SK-N-SH treated with all-trans-retinoic acid at 6 μM for 48 hours (cell line): ENCODE measurements around the gene AKAP8.
"Not testable (repeated sequence)": the region's sequence is repeated elsewhere in the genome, so short reads cannot be mapped to it uniquely, and the experiment has no call there.

Source experiments
- ATAC-seq: fragments of 200-7000 bp; cut with Tn5 transposase; 3 replicates; pipeline ENCODE4 v1.9.1; 2020; ENCODE audit warnings: mild to moderate bottlenecking, moderate library complexity
- BACH2 ChIP-seq: fragments of 250-450 bp; sonication (Bioruptor Pico); IDR thresholded peaks from 2 replicates; pipeline ENCODE4 v1.9.0; 2021; ENCODE audit warnings: mild to moderate bottlenecking, borderline replicate concordance
- CSDC2 ChIP-seq: fragments of 250-450 bp; sonication (Bioruptor Pico); IDR thresholded peaks from 2 replicates; pipeline ENCODE4 v1.5.0; 2020; ENCODE audit warnings: mild to moderate bottlenecking, moderate library complexity
- ESRRG ChIP-seq: fragments of 250-450 bp; sonication (Bioruptor Pico); IDR thresholded peaks from 2 replicates; pipeline ENCODE4 v1.6.1; 2021; ENCODE audit warnings: mild to moderate bottlenecking
- GLIS3 ChIP-seq: fragments of 250-450 bp; sonication (Bioruptor Pico); IDR thresholded peaks from 2 replicates; pipeline ENCODE4 v1.5.0; 2020; ENCODE audit warnings: mild to moderate bottlenecking, moderate library complexity
- ISL1 ChIP-seq: fragments of 250-450 bp; sonication (Bioruptor Pico); IDR thresholded peaks from 2 replicates; pipeline ENCODE4 v2.1.2; 2022; ENCODE audit warnings: mild to moderate bottlenecking, moderate library complexity
- OSR1 ChIP-seq: fragments of 250-450 bp; sonication (Bioruptor Pico); IDR thresholded peaks from 2 replicates; pipeline ENCODE4 v1.8.0; 2022; ENCODE audit warnings: moderate library complexity, mild to moderate bottlenecking, inconsistent platforms
- PPARA ChIP-seq: fragments of 250-450 bp; sonication (Bioruptor Pico); IDR thresholded peaks from 2 replicates; pipeline ENCODE4 v1.5.0; 2020; ENCODE audit warnings: mild to moderate bottlenecking, borderline replicate concordance
- SNAI2 ChIP-seq: fragments of 250-450 bp; sonication (Bioruptor Pico); IDR thresholded peaks from 2 replicates; pipeline ENCODE4 v1.5.0; 2020; ENCODE audit warnings: mild to moderate bottlenecking, moderate library complexity
- TCF4 ChIP-seq: fragments of 250-450 bp; sonication (Bioruptor Pico); IDR thresholded peaks from 2 replicates; pipeline ENCODE4 v1.8.0; 2021; ENCODE audit warnings: mild to moderate bottlenecking, moderate library complexity, borderline replicate concordance
- TOX ChIP-seq: fragments of 250-450 bp; sonication (Bioruptor Pico); IDR thresholded peaks from 2 replicates; pipeline ENCODE4 v1.8.0; 2021; ENCODE audit warnings: mild to moderate bottlenecking, moderate library complexity, borderline replicate concordance
- ZC3H10 ChIP-seq: fragments of 250-450 bp; sonication (Bioruptor Pico); IDR thresholded peaks from 2 replicates; pipeline ENCODE4 v1.5.1; 2021; ENCODE audit warnings: mild to moderate bottlenecking, moderate library complexity
- ZFP3 ChIP-seq: fragments of 250-450 bp; sonication (Bioruptor Pico); IDR thresholded peaks from 2 replicates; pipeline ENCODE4 v1.5.0; 2020; ENCODE audit warnings: mild to moderate bottlenecking, moderate library complexity
- ZFP30 ChIP-seq: fragments of 450-650 bp; formaldehyde crosslinking; IDR thresholded peaks from 2 replicates; pipeline ENCODE4 v1.5.0; 2022; ENCODE audit warnings: mild to moderate bottlenecking, moderate library complexity
- ZNF565 ChIP-seq: fragments of 450-650 bp; formaldehyde crosslinking; conservative IDR thresholded peaks from 2 replicates; pipeline ENCODE4 v1.5.0; 2020; ENCODE audit warnings: low read depth, mild to moderate bottlenecking, moderate library complexity
- ZNF70 ChIP-seq: fragments of 450-650 bp; formaldehyde crosslinking; IDR thresholded peaks from 2 replicates; pipeline ENCODE4 v1.5.0; 2020; ENCODE audit warnings: mild to moderate bottlenecking, moderate library complexity
- ZNF8 ChIP-seq: fragments of 450-650 bp; formaldehyde crosslinking; IDR thresholded peaks from 2 replicates; pipeline ENCODE4 v1.5.0; 2020; ENCODE audit warnings: mild to moderate bottlenecking, moderate library complexity
- TF ChIP-seq, protein P1 (sequence below): fragments of 250-450 bp; sonication (Bioruptor Pico); IDR thresholded peaks from 2 replicates; pipeline ENCODE4 v1.8.0; 2020; ENCODE audit warnings: mild to moderate bottlenecking, moderate library complexity, borderline replicate concordance
- TF ChIP-seq, protein P2 (sequence below): fragments of 250-450 bp; sonication (Bioruptor Pico); IDR thresholded peaks from 2 replicates; pipeline ENCODE4 v1.5.1; 2020; ENCODE audit warnings: low read depth, mild to moderate bottlenecking, moderate library complexity
- TF ChIP-seq, protein P3 (sequence below): fragments of 250-450 bp; sonication (Bioruptor Pico); IDR thresholded peaks from 2 replicates; pipeline ENCODE4 v1.8.0; 2021; ENCODE audit warnings: low read depth, mild to moderate bottlenecking, moderate library complexity, borderline replicate concordance
- TF ChIP-seq, protein P4 (sequence below): fragments of 250-450 bp; sonication (Bioruptor Pico); IDR thresholded peaks from 2 replicates; pipeline ENCODE4 v1.5.0; 2020; ENCODE audit warnings: mild to moderate bottlenecking, moderate library complexity

The AKAP8 gene

DNA sequence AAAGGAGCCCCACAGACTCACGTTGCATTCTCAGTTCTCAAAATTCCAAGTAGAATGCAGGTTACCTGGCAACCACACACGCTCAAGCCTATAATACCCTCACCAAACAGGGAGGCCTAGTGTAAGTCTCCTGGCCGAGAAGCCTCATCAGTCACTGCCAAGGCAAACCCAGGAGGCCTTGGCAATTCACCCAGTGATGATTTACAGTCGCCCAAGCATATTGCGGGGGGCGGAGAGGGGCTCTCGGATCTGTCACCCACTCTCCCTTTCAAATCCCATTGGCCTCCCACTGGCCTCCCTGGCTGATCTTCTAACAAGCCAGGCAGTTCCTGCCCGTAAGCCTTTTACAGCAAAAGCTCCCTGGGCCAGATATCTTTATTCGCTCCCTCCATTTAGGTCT lies 38.1 kb upstream of the AKAP8 start:
- TF ChIP-seq ZFP30 (CRISPR knock-in tag) (no peak), ZC3H10 (CRISPR knock-in tag) (no peak), TCF4 (CRISPR knock-in tag) (no peak), CSDC2 (CRISPR knock-in tag) (no peak), OSR1 (CRISPR knock-in tag) (no peak), GLIS3 (CRISPR knock-in tag) (no peak), BACH2 (CRISPR knock-in tag) (no peak), PPARA (no peak), ZFP3 (CRISPR knock-in tag) (no peak)
- TF ChIP-seq, protein P1, sequence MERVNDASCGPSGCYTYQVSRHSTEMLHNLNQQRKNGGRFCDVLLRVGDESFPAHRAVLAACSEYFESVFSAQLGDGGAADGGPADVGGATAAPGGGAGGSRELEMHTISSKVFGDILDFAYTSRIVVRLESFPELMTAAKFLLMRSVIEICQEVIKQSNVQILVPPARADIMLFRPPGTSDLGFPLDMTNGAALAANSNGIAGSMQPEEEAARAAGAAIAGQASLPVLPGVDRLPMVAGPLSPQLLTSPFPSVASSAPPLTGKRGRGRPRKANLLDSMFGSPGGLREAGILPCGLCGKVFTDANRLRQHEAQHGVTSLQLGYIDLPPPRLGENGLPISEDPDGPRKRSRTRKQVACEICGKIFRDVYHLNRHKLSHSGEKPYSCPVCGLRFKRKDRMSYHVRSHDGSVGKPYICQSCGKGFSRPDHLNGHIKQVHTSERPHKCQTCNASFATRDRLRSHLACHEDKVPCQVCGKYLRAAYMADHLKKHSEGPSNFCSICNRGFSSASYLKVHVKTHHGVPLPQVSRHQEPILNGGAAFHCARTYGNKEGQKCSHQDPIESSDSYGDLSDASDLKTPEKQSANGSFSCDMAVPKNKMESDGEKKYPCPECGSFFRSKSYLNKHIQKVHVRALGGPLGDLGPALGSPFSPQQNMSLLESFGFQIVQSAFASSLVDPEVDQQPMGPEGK (CRISPR knock-in tag) = no peak
- TF ChIP-seq, protein P2, sequence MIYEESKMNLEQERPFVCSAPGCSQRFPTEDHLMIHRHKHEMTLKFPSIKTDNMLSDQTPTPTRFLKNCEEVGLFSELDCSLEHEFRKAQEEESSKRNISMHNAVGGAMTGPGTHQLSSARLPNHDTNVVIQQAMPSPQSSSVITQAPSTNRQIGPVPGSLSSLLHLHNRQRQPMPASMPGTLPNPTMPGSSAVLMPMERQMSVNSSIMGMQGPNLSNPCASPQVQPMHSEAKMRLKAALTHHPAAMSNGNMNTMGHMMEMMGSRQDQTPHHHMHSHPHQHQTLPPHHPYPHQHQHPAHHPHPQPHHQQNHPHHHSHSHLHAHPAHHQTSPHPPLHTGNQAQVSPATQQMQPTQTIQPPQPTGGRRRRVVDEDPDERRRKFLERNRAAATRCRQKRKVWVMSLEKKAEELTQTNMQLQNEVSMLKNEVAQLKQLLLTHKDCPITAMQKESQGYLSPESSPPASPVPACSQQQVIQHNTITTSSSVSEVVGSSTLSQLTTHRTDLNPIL (CRISPR knock-in tag) = no peak
- ATAC-seq = no peak

DNA sequence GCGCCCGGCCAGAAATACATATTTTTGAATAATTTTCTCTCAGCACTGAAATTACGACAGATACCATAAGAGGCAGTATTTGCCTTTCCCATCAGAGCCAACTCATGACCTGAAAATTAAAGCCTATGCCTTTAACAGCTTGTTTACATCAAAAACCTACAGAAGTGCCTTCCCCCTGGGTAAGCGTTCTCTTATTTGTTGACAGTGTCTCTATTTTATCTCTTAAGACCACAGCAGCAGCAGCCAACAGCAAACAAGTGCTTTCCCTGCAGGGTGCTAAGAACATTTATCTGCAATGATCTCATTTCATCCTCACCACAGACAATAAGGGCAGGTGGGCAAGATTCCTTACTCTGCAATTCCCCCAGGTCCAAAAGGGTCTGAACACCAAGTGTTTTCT lies 33.2 kb upstream of the AKAP8 start:
- ATAC-seq = no peak
- no peak for TF ChIP-seq TOX (CRISPR knock-in tag)
- TF ChIP-seq, protein P3, sequence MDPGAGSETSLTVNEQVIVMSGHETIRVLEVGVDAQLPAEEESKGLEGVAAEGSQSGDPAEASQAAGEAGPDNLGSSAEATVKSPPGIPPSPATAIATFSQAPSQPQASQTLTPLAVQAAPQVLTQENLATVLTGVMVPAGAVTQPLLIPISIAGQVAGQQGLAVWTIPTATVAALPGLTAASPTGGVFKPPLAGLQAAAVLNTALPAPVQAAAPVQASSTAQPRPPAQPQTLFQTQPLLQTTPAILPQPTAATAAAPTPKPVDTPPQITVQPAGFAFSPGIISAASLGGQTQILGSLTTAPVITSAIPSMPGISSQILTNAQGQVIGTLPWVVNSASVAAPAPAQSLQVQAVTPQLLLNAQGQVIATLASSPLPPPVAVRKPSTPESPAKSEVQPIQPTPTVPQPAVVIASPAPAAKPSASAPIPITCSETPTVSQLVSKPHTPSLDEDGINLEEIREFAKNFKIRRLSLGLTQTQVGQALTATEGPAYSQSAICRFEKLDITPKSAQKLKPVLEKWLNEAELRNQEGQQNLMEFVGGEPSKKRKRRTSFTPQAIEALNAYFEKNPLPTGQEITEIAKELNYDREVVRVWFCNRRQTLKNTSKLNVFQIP (CRISPR knock-in tag) = no peak
- no peak for TF ChIP-seq ZFP30 (CRISPR knock-in tag)
- no peak for TF ChIP-seq SNAI2 (CRISPR knock-in tag)
- no peak for TF ChIP-seq ZFP3 (CRISPR knock-in tag)
- TF ChIP-seq ZNF8 (CRISPR knock-in tag) = no peak
- TF ChIP-seq, protein P1 (CRISPR knock-in tag) = no peak
- TF ChIP-seq TCF4 (CRISPR knock-in tag) = no peak
- no peak for TF ChIP-seq BACH2 (CRISPR knock-in tag)
- TF ChIP-seq ZNF70 (CRISPR knock-in tag) = no peak
- TF ChIP-seq ESRRG = no peak
- TF ChIP-seq PPARA = no peak
- TF ChIP-seq OSR1 (CRISPR knock-in tag) = no peak
- TF ChIP-seq ZNF565 = no peak
- TF ChIP-seq, protein P4, sequence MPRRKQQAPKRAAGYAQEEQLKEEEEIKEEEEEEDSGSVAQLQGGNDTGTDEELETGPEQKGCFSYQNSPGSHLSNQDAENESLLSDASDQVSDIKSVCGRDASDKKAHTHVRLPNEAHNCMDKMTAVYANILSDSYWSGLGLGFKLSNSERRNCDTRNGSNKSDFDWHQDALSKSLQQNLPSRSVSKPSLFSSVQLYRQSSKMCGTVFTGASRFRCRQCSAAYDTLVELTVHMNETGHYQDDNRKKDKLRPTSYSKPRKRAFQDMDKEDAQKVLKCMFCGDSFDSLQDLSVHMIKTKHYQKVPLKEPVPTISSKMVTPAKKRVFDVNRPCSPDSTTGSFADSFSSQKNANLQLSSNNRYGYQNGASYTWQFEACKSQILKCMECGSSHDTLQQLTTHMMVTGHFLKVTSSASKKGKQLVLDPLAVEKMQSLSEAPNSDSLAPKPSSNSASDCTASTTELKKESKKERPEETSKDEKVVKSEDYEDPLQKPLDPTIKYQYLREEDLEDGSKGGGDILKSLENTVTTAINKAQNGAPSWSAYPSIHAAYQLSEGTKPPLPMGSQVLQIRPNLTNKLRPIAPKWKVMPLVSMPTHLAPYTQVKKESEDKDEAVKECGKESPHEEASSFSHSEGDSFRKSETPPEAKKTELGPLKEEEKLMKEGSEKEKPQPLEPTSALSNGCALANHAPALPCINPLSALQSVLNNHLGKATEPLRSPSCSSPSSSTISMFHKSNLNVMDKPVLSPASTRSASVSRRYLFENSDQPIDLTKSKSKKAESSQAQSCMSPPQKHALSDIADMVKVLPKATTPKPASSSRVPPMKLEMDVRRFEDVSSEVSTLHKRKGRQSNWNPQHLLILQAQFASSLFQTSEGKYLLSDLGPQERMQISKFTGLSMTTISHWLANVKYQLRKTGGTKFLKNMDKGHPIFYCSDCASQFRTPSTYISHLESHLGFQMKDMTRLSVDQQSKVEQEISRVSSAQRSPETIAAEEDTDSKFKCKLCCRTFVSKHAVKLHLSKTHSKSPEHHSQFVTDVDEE (CRISPR knock-in tag) = no peak
- TF ChIP-seq, protein P2 (CRISPR knock-in tag) = no peak
- TF ChIP-seq ISL1 (CRISPR knock-in tag) = no peak
- TF ChIP-seq ZC3H10 (CRISPR knock-in tag) = no peak

DNA sequence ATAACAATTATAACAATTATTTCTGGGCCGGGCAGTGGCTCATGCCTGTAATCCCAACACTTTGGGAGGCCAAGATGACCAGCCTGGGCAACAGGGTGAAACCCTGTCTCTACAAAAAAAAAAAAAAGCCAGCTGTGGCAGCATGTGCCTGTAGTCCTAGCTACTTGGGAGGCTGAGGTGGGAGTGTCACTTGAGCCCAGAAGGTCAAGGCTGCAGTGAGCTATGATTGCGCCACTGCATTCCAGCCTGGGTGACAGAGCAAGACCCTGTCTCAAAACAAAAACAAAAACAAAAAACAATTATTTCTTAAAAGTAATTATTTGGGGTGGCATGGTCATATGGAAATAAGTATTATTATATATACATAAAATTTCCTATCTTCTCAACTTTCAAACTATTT lies 31.8 kb upstream of the AKAP8 start:
- not testable (repeated sequence) for ATAC-seq
